ENCODE results near the gene GNAZ.

GNAZ gene

GRCh38 chr22:23115825-23116494 is 45.6 kb downstream of the GNAZ start:
- TF ChIP-seq MYC (IDR thresholded peaks at IDR 0.05; ENCODE audit: low read depth, low read length) (no peak), POLR2A (IDR thresholded peaks at IDR 0.05; ENCODE audit: extremely low read depth, insufficient read length) (no peak), MAX (IDR thresholded peaks at IDR 0.05; ENCODE audit: low read depth, low read length) (no peak), CTCF (IDR thresholded peaks at IDR 0.05; ENCODE audit: low read depth, low read length) (no peak)
- no peak overlapping the region for H3K4me3 ChIP-seq (ENCODE audit: low read depth, low read length)
- DNase-seq (ENCODE audit: low read depth): no peak

- no peak for TF ChIP-seq CTCF (IDR thresholded peaks at IDR 0.05; ENCODE audit: low read depth, low read length)
- no peak for TF ChIP-seq MAX (IDR thresholded peaks at IDR 0.05; ENCODE audit: low read depth, low read length)
- no peak for TF ChIP-seq POLR2A (IDR thresholded peaks at IDR 0.05; ENCODE audit: extremely low read depth, insufficient read length)
- no peak for TF ChIP-seq MYC (IDR thresholded peaks at IDR 0.05; ENCODE audit: low read depth, low read length)
- no peak overlapping the region for H3K4me3 ChIP-seq (ENCODE audit: low read depth, low read length)
- no peak for DNase-seq (ENCODE audit: low read depth)
Observed at GRCh38 chr22:23116506-23117263, 46.4 kb downstream of the GNAZ start.

GRCh38 chr22:23117275-23117674 is 47.0 kb downstream of the GNAZ start:
- no peak overlapping the region for H3K4me3 ChIP-seq (ENCODE audit: low read depth, low read length)
- DNase-seq (ENCODE audit: low read depth): no peak
- TF ChIP-seq CTCF (IDR thresholded peaks at IDR 0.05; ENCODE audit: low read depth, low read length): no peak
- TF ChIP-seq MYC (IDR thresholded peaks at IDR 0.05; ENCODE audit: low read depth, low read length): no peak
- no peak for TF ChIP-seq POLR2A (IDR thresholded peaks at IDR 0.05; ENCODE audit: extremely low read depth, insufficient read length)
- no peak for TF ChIP-seq MAX (IDR thresholded peaks at IDR 0.05; ENCODE audit: low read depth, low read length)

- TF ChIP-seq CTCF (IDR thresholded peaks at IDR 0.05; ENCODE audit: low read depth, low read length) (no peak), MYC (IDR thresholded peaks at IDR 0.05; ENCODE audit: low read depth, low read length) (no peak), MAX (IDR thresholded peaks at IDR 0.05; ENCODE audit: low read depth, low read length) (no peak), POLR2A (IDR thresholded peaks at IDR 0.05; ENCODE audit: extremely low read depth, insufficient read length) (no peak)
- no peak for DNase-seq (ENCODE audit: low read depth)
- H3K4me3 ChIP-seq (ENCODE audit: low read depth, low read length): no peak overlapping the region
Observed at GRCh38 chr22:23117891-23118646, 47.8 kb downstream of the GNAZ start.

GRCh38 chr22:23118647-23119493 is 48.6 kb downstream of the GNAZ start:
- H3K4me3 ChIP-seq (ENCODE audit: low read depth, low read length): no peak overlapping the region
- no peak for DNase-seq (ENCODE audit: low read depth)
- TF ChIP-seq POLR2A (IDR thresholded peaks at IDR 0.05; ENCODE audit: extremely low read depth, insufficient read length) (no peak), MAX (IDR thresholded peaks at IDR 0.05; ENCODE audit: low read depth, low read length) (no peak), CTCF (IDR thresholded peaks at IDR 0.05; ENCODE audit: low read depth, low read length) (no peak), MYC (IDR thresholded peaks at IDR 0.05; ENCODE audit: low read depth, low read length) (no peak)

Data from NB4 (cell line).